Heart right ventricle (tissue), 16 donors: ENCODE results near the gene ACP3. TPM values are rescaled to one million over a fixed set of nuclear protein-coding genes. Genes with fewer than 3 reads are reported as not detected.

Experiments used
- ATAC-seq, 8 donors: fragments of 200-7000 bp; cut with Tn5 transposase; one replicate each; pipeline ENCODE4 v1.9.1; 2020; ENCODE audit warnings: mild to moderate bottlenecking in 8 of 8, moderate library complexity in 8 of 8, moderate number of reproducible peaks in 1 of 8
- DNase-seq, 2 donors: peaks; one replicate each; pipeline ENCODE4 v3.0.0-alpha.2; 2020
- H3K27ac ChIP-seq, 10 donors: fragments of 200-600 bp; sonication (generic) in 2 of 10; one replicate each; pipeline versions ENCODE4 v1.5.0 to v1.8.0; 2020 to 2022; ENCODE audit warnings: mild to moderate bottlenecking in 3 of 10
- H3K27me3 ChIP-seq, 7 donors: fragments of 200-600 bp; one replicate each; pipeline ENCODE4 v1.8.0; 2021 to 2022; ENCODE audit warnings: mild to moderate bottlenecking in 2 of 7
- H3K36me3 ChIP-seq, 9 donors: fragments of 200-600 bp; sonication (generic) in 1 of 9; one replicate each; pipeline versions ENCODE4 v1.5.0 to v1.8.0; 2020 to 2022; ENCODE audit warnings: mild to moderate bottlenecking in 2 of 9
- H3K4me1 ChIP-seq, 9 donors: fragments of 200-600 bp; sonication (generic) in 1 of 9; one replicate each; pipeline versions ENCODE4 v1.5.0 to v1.8.0; 2020 to 2022; ENCODE audit warnings: mild to moderate bottlenecking in 4 of 9
- H3K4me3 ChIP-seq, 10 donors: fragments of 200-600 bp; sonication (generic) in 2 of 10; one replicate each; pipeline versions ENCODE4 v1.5.0 to v1.8.0; 2020 to 2022; ENCODE audit warnings: mild to moderate bottlenecking in 7 of 10, moderate library complexity in 2 of 10
- H3K9me3 ChIP-seq, 11 donors: fragments of 200-600 bp in 10 of 11; sonication (generic) in 2 of 11; one replicate each; pipeline versions ENCODE4 v1.5.0 to v1.8.0; 2013 to 2022; ENCODE audit warnings: mild to moderate bottlenecking in 2 of 11, control low read depth in 1 of 11, moderate library complexity in 1 of 11
- CTCF ChIP-seq, 9 donors: fragments of 200-600 bp; sonication (generic) in 2 of 9; IDR thresholded peaks; one replicate each; pipeline versions ENCODE4 v1.5.0 to v1.8.0; 2021 to 2022; ENCODE audit warnings: antibody characterized with exemption in 9 of 9, mild to moderate bottlenecking in 5 of 9, moderate library complexity in 1 of 9
- WGBS, 2 donors: extraction: QIAGEN DNeasy Blood & Tissue Kit; methylation state at CpG; one replicate each; pipeline ENCODE4 v1.1.7; 2013; ENCODE audit warnings: inconsistent platforms in 1 of 2; 5-methylcytosine and 5-hydroxymethylcytosine counted together
- intact Hi-C, 10 donors: fragments of 100-400 bp; cut with DNase I; formaldehyde crosslinking; loops; one replicate each; pipeline versions ENCODE4 v1.11.1 to v1.14.2; 2022
- polyA plus RNA-seq, 2 donors: library from polyadenylated mRNA; stranded (reverse); fragments of 200-250 nt; gene quantifications; one replicate each; pipeline ENCODE4 v1.2.3, GENCODE V29; 2013
- total RNA-seq, 10 donors: library from RNA; stranded (reverse); fragmentation: NEBNext Ultra II Directional in 3 of 10; extraction: Animal tissue kit (Norgen Biotek cat#: 25700) in 3 of 10; gene quantifications; one replicate each; pipeline versions ENCODE4 v1.2.1 to v1.2.4, GENCODE V29; 2021 to 2023
- donor health status: Arrhythmogenic right ventricular cardiomyopathy.
- donor health status: ischemic (EF 13 %, LVEDD 7.1; RV severe dilation, severe dysfunction).
- donor health status: healthy with polysubstance abuse.
- donor health status: DM: no; HTN: yes; CAD: no.
- donor health status: DM: no; HTN: no; CAD: no.
- donor health status: ischemic (EF 25% LVEDD 6.9; RV normal size, moderate dysfunction).
- donor health status: ischemic (EF 25% LVEDD 5.7; RV mildly dilated, moderate dysfunction).
- donor health status: healthy.
- donor health status: DM: yes; HTN: yes; CAD: no.
- donor health status: Ischemic cardiomyopathy.
- donor health status: ischemic (EF 35%, LVEDD 5.7; RV mildly dilated, moderate dysfunction).
- donor health status: nonischemic (EF 11% LVEDD 7.7; RV severe dilation, severe dysfunction).
- donor health status: DM: yes; HTN: yes; CAD: no.
- donor health status: PGD.
- donor health status: ischemic (EF 29% LVEDD 5.4; RV normal size, mild dysfunction).
- donor health status: nonischemic (EF 23%, LVEDD 6.1; RV moderate dilation, normal function).

Gene ACP3
- total and polyA plus RNA-seq, 12 donors, result 0.09 to 3.3 (median 0.73) TPM; not detected in 2

- Histone ChIP-seq H3K27me3 (no peaks in the 10 kb centered on the region), H3K4me1 (no peaks in the 10 kb centered on the region), H3K27ac (no peak overlapping the region), H3K9me3 (peaks cover 0 to 27% (median 7%) of the 10 kb centered on the region in 11 donors), H3K4me3 (no peak overlapping the region), H3K36me3 (no peaks in the 10 kb centered on the region)
- DNase-seq (no peak), ATAC-seq (no peak)
- 85 to 91% methylated on average over 5 of the region's 5 CpGs for WGBS, 2 donors
- intact Hi-C loops, result no loop called here
- no peak for TF ChIP-seq CTCF (IDR thresholded peaks at IDR 0.05)
Measured at GRCh38 chr3:132276228-132276906, 40.8 kb upstream of the ACP3 start.

DNA sequence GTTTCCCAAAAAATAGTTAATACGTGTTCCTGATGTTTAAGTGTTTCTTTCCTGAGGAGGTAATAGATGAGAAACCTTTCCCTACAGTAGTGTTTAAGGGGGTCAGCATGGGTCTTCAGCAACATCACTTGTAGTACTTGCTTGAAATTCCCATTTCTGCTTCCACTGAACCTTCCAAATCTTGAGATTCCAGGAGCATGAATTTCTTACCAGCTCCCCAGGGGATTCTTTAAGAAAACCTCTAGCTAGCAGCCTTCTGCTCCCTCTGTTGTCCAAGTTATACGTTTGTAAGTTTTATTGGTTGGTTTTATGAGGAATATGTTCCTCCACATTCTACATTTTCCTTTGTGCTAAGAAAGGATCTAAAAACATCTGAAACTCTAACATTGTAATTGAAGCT lies 38.2 kb upstream of the ACP3 start:
- intact Hi-C loops, result no loop called here
- ATAC-seq (no peak), DNase-seq (no peak)
- no peak for TF ChIP-seq CTCF (IDR thresholded peaks at IDR 0.05)
- H3K36me3 ChIP-seq, result no peaks in the 10 kb centered on the region
- peaks cover 0 to 14% (median 0%) of the 10 kb centered on the region in 9 donors for H3K4me1 ChIP-seq
- H3K4me3 ChIP-seq, result no peak overlapping the region
- peaks cover 0 to 27% (median 7%) of the 10 kb centered on the region in 11 donors for H3K9me3 ChIP-seq
- H3K27ac ChIP-seq, result no peak overlapping the region
- H3K27me3 ChIP-seq, result no peaks in the 10 kb centered on the region
- WGBS, 2 donors, result 70 to 76% methylated on average over 2 of the region's 2 CpGs

- intact Hi-C loops, result no loop called here
- DNase-seq (no peak), ATAC-seq (peak; percentile 55 to 89 (median 80))
- Histone ChIP-seq H3K27ac (peak overlapping the region in 4 of 10 donors; percentile 9 to 88 (median 46)), H3K27me3 (peaks cover 0 to 5% (median 0%) of the 10 kb centered on the region in 7 donors), H3K4me3 (no peak overlapping the region), H3K4me1 (peaks cover 0 to 33% (median 0%) of the 10 kb centered on the region in 9 donors), H3K36me3 (no peaks in the 10 kb centered on the region), H3K9me3 (peaks cover 0 to 14% (median 0%) of the 10 kb centered on the region in 11 donors)
- 7 to 8% methylated on average over 1 of the region's 1 CpG for WGBS, 2 donors
- TF ChIP-seq CTCF (IDR thresholded peaks at IDR 0.05), result no peak
Measured at GRCh38 chr3:132283440-132283839, 33.8 kb upstream of the ACP3 start.

GRCh38 chr3:132283916-132284405 lies 33.2 kb upstream of the ACP3 start:
- Histone ChIP-seq H3K4me1 (peaks cover 0 to 33% (median 0%) of the 10 kb centered on the region in 9 donors), H3K9me3 (peaks cover 0 to 13% (median 0%) of the 10 kb centered on the region in 11 donors), H3K4me3 (no peak overlapping the region), H3K27me3 (peaks cover 0 to 5% (median 0%) of the 10 kb centered on the region in 7 donors), H3K27ac (peak overlapping the region in 4 of 10 donors; percentile 9 to 88 (median 46)), H3K36me3 (no peaks in the 10 kb centered on the region)
- no peak for TF ChIP-seq CTCF (IDR thresholded peaks at IDR 0.05)
- WGBS, 2 donors, result 51 to 53% methylated on average over 5 of the region's 5 CpGs
- ATAC-seq, result no peak
- intact Hi-C loops, result no loop called here
- DNase-seq, result no peak
